K562 (cell line): ENCODE data around the gene NMBR. TPM values are rescaled to one million over a fixed set of nuclear protein-coding genes. Genes with fewer than 3 reads are reported as not detected.

Experiments
- ATAC-seq: fragments of 200-7000 bp; cut with Tn5 transposase; 3 replicates; pipeline ENCODE4 v1.9.1; 2020; ENCODE audit warnings: moderate library complexity
- BruUV-seq: library from RNA; stranded (reverse); fragments of 400-500 nt; replicated peaks from 2 replicates; lab custom pipeline; 2021; lab: Mats Ljungman, UMichigan
- CTCF ChIA-PET: fragments of 300-600 bp; formaldehyde crosslinking; extraction: SDS; loops from one replicate; lab custom pipeline; 2021; ENCODE audit warnings: low intra/inter-chr PET ratio; lab: Yijun Ruan, JAX
- POLR2A ChIA-PET: fragments of 300-600, 350-650 bp; sonication (Branson Sonifier 250); formaldehyde crosslinking; extraction: SDS; loops from one replicate; lab custom pipeline; 2021; ENCODE audit warnings: antibody characterized with exemption, inconsistent platforms; lab: Yijun Ruan, JAX
- DNase-seq, 4 experiments: peaks; one replicate each; pipeline versions ENCODE4 v3.0.0 to v3.0.0-alpha.2; 2011 to 2018; ENCODE audit warnings: low spot score in 3 of 4, mixed read lengths in 3 of 4; ENCODE audit errors: extremely low read depth in 1 of 4
- FAIRE-seq: peaks from 2 replicates; lab custom pipeline; 2011; peaks lifted over from hg19 to GRCh38; lab: Jason Lieb, UNC
- H2AFZ ChIP-seq: 2 replicates; pipeline ENCODE4 v1.6.0; 2011; ENCODE audit warnings: low read depth, low read length, control low read depth, inconsistent platforms
- H3K27ac ChIP-seq: fragments of 200-600 bp; 3 replicates; pipeline ENCODE4 v1.8.0; 2011; ENCODE audit warnings: low read depth, mild to moderate bottlenecking, control low read depth, inconsistent platforms, low read length, moderate library complexity, mixed read lengths; ENCODE audit errors: extremely low read depth
- H3K27me3 ChIP-seq, 2 experiments: fragments of 300-600 bp in 1 of 2; 2 replicates in 1 of 2; 3 replicates in 1 of 2; pipeline versions ENCODE4 v1.6.0 to v1.8.0; 2011; ENCODE audit warnings: inconsistent platforms in 2 of 2, low read length in 2 of 2, mild to moderate bottlenecking in 1 of 2, mixed read lengths in 1 of 2, moderate library complexity in 1 of 2; ENCODE audit not compliant: control insufficient read depth in 2 of 2, insufficient read depth in 2 of 2
- H3K36me3 ChIP-seq: fragments of 300-600 bp; 3 replicates; pipeline ENCODE4 v1.8.0; 2011; ENCODE audit warnings: mild to moderate bottlenecking, low read length, inconsistent platforms; ENCODE audit not compliant: control insufficient read depth, insufficient read depth
- H3K4me1 ChIP-seq, 2 experiments: fragments of 200-600 bp in 1 of 2; replicated peaks in 1 of 2; 2 replicates in 1 of 2; 3 replicates in 1 of 2; pipeline versions ENCODE4 v1.5.1 to v1.8.0; 2011; ENCODE audit warnings: inconsistent platforms in 2 of 2, low read length in 2 of 2, mild to moderate bottlenecking in 1 of 2, mixed read lengths in 1 of 2, moderate library complexity in 1 of 2; ENCODE audit not compliant: control insufficient read depth in 2 of 2, insufficient read depth in 2 of 2
- H3K4me2 ChIP-seq: 2 replicates; pipeline ENCODE4 v1.6.1; 2011; ENCODE audit warnings: low read length, control low read depth, inconsistent platforms, mixed read lengths; ENCODE audit not compliant: insufficient read depth
- H3K4me3 ChIP-seq: fragments of 200-600 bp; sonication (generic), shearing (Covaris generic); 2 replicates; pipeline ENCODE4 v1.5.1; 2016; ENCODE audit warnings: control low read depth, inconsistent platforms
- H3K79me2 ChIP-seq: fragments of 200-600 bp; 3 replicates; pipeline ENCODE4 v1.8.0; 2011; ENCODE audit warnings: low read length, inconsistent platforms; ENCODE audit not compliant: control insufficient read depth, insufficient read depth
- H3K9ac ChIP-seq, 2 experiments: 2 replicates each; pipeline versions ENCODE4 v1.6.0 to v1.6.1; 2011; ENCODE audit warnings: low read depth in 2 of 2, low read length in 2 of 2, control low read depth in 1 of 2, inconsistent platforms in 1 of 2, mild to moderate bottlenecking in 1 of 2, mixed read lengths in 1 of 2; ENCODE audit not compliant: insufficient read depth in 1 of 2
- H3K9me1 ChIP-seq: one replicate; pipeline ENCODE4 v1.6.0; 2011; ENCODE audit warnings: inconsistent platforms, mild to moderate bottlenecking, low read length, moderate library complexity; ENCODE audit not compliant: control insufficient read depth, insufficient read depth
- H3K9me3 ChIP-seq: replicated peaks from 2 replicates; pipeline ENCODE4 v1.5.1; 2011; ENCODE audit warnings: low read depth, low read length, inconsistent platforms; ENCODE audit not compliant: control insufficient read depth, insufficient read depth
- H4K20me1 ChIP-seq: replicated peaks from 2 replicates; pipeline ENCODE4 v1.6.1; 2011; ENCODE audit warnings: low read length, inconsistent platforms, mixed read lengths; ENCODE audit not compliant: control insufficient read depth, insufficient read depth
- ARID2 ChIP-seq: fragments of 450-650 bp; IDR thresholded peaks from 2 replicates; pipeline ENCODE4 v1.6.1; 2017; ENCODE audit warnings: antibody characterized with exemption, mild to moderate bottlenecking
- ATF1 ChIP-seq, 2 experiments: fragments of 450-650 bp in 1 of 2; IDR thresholded peaks; 2 replicates each; pipeline ENCODE4 v1.6.1; 2016; ENCODE audit warnings: missing compliant biosample characterization in 1 of 2, missing genetic modification characterization in 1 of 2
- CEBPG ChIP-seq, 3 experiments: fragments of 200-800 bp in 1 of 3; sonication (Bioruptor generic) in 1 of 3; sonication (generic) in 1 of 3; formaldehyde crosslinking in 1 of 3; IDR thresholded peaks in 2 of 3; conservative IDR thresholded peaks in 1 of 3; 2 replicates each; pipeline versions ENCODE4 v1.6.1 to v1.8.0; 2016 to 2022; ENCODE audit warnings: missing compliant biosample characterization in 2 of 3, missing genetic modification characterization in 2 of 3, mild to moderate bottlenecking in 1 of 3, missing genetic modification reagents in 1 of 3
- CHAMP1 ChIP-seq: fragments of 450-650 bp; IDR thresholded peaks from 2 replicates; pipeline ENCODE4 v1.6.1; 2016; ENCODE audit warnings: mild to moderate bottlenecking
- MEIS2 ChIP-seq: fragments of 450-650 bp; IDR thresholded peaks from 2 replicates; pipeline ENCODE4 v1.6.1; 2014; ENCODE audit warnings: mild to moderate bottlenecking; ENCODE audit not compliant: partially characterized antibody
- MNT ChIP-seq, 2 experiments: fragments of 450-650 bp; conservative IDR thresholded peaks; 2 replicates each; pipeline ENCODE4 v1.6.1; 2017; ENCODE audit warnings: mild to moderate bottlenecking in 2 of 2, moderate library complexity in 2 of 2
- MTA3 ChIP-seq: fragments of 450-650 bp; formaldehyde crosslinking; IDR thresholded peaks from 2 replicates; pipeline ENCODE4 v1.6.1; 2017; ENCODE audit warnings: mild to moderate bottlenecking, borderline replicate concordance
- RFX1 ChIP-seq: fragments of 450-650 bp; IDR thresholded peaks from 2 replicates; pipeline ENCODE4 v1.6.1; 2016; ENCODE audit warnings: mild to moderate bottlenecking, moderate library complexity
- SMARCE1 ChIP-seq: fragments of 450-650 bp; IDR thresholded peaks from 2 replicates; pipeline ENCODE4 v1.7.1; 2016; ENCODE audit warnings: mild to moderate bottlenecking
- SP1 ChIP-seq: sonication (generic); formaldehyde crosslinking; IDR thresholded peaks from 2 replicates; pipeline ENCODE4 v1.8.1; 2022; ENCODE audit warnings: mild to moderate bottlenecking, missing genetic modification reagents
- SUPT5H ChIP-seq: fragments of 450-650 bp; IDR thresholded peaks from 2 replicates; pipeline ENCODE4 v1.6.1; 2016
- TEAD4 ChIP-seq, 2 experiments: sonication (generic) in 1 of 2; formaldehyde crosslinking in 1 of 2; IDR thresholded peaks; 2 replicates each; pipeline versions ENCODE4 v1.6.1 to v1.8.0; 2012 to 2022; ENCODE audit warnings: borderline replicate concordance in 1 of 2, inconsistent platforms in 1 of 2, low read length in 1 of 2, mild to moderate bottlenecking in 1 of 2, missing genetic modification reagents in 1 of 2
- ZNF695 ChIP-seq: fragments of 450-650 bp; formaldehyde crosslinking; IDR thresholded peaks from 2 replicates; pipeline ENCODE4 v1.4.0; 2020; ENCODE audit warnings: mild to moderate bottlenecking, moderate library complexity
- WGBS: fragments of 100-300 bp; shearing (Covaris generic); methylation state at CpG from one replicate; pipeline ENCODE4 v1.1.6; 2016; ENCODE audit warnings: low coverage, mixed read lengths; ENCODE audit not compliant: insufficient coverage; ENCODE audit errors: missing lambda C conversion rate; 5-methylcytosine and 5-hydroxymethylcytosine counted together
- in situ Hi-C: fragments of 300-500 bp; cut with MboI; formaldehyde crosslinking; loops from 4 replicates; pipeline ENCODE4 v1.15.0; 2018; ENCODE audit warnings: inconsistent platforms, mixed read lengths
- intact Hi-C: fragments of 100-400 bp; cut with micrococcal nuclease; formaldehyde crosslinking; loops from 2 replicates; pipeline ENCODE4 v1.14.2; 2022
- polyA plus RNA-seq, 8 experiments: library from polyadenylated mRNA; depleted of rRNA in 4 of 8; stranded (reverse) in 5 of 8; unstranded in 3 of 8; fragments of >200 nt; fragmentation: Nextera tagmentation in 2 of 8; fragmentation: Illumina TruSeq in 1 of 8; extraction: Ambion mirVana in 2 of 8; extraction: Trizol in 1 of 8; gene quantifications; 2 replicates each; pipeline versions ENCODE4 v1.2.1 to v1.2.3, GENCODE V29; 2011 to 2014; ENCODE audit warnings: inconsistent platforms in 1 of 8, missing spikeins in 1 of 8
- total RNA-seq, 7 experiments: library from RNA; depleted of rRNA in 6 of 7; stranded (reverse); fragments of >200 nt in 6 of 7; fragmentation: Illumina TruSeq in 2 of 7; extraction: Trizol in 2 of 7; gene quantifications; 2 replicates each; pipeline versions ENCODE4 v1.2.1 to v1.2.3, GENCODE V29; 2011 to 2021; ENCODE audit warnings: low replicate concordance in 1 of 7
- TF ChIP-seq, protein P1 (sequence below), 2 experiments: IDR thresholded peaks in 1 of 2; conservative IDR thresholded peaks in 1 of 2; 2 replicates each; pipeline ENCODE4 v1.6.1; 2016; ENCODE audit warnings: low read depth in 2 of 2, mild to moderate bottlenecking in 1 of 2, missing compliant biosample characterization in 1 of 2, missing genetic modification characterization in 1 of 2, moderate library complexity in 1 of 2

The NMBR gene
- total and polyA plus RNA-seq, 9 of the 15 experiments (the other 6 are each of a cell fraction or from before 2014, with no cell fraction given): not detected

- FAIRE-seq: peak; percentile 95
- TF ChIP-seq SMARCE1 (no peak), ARID2 (0 out of 2 replicates have a peak, but pooled peaks have one; percentile 31), SUPT5H (no peak), MTA3 (no peak), TEAD4 (IDR thresholded peaks at IDR 0.05; ENCODE audit: low read length) (peak; percentile 81), TEAD4 (CRISPR knock-in tag; IDR thresholded peaks at IDR 0.05; ENCODE audit: borderline replicate concordance) (no peak), MNT (conservative IDR thresholded peaks at IDR 0.05) (peak in 1 of 2 experiments; percentile 52; a peak in 2 of 4 replicates), CHAMP1 (0 out of 2 replicates have a peak, but pooled peaks have one; percentile 46), ATF1 (CRISPR knock-in tag; IDR thresholded peaks at IDR 0.05) (no peak), ATF1 (tag; IDR thresholded peaks at IDR 0.05) (no peak), SP1 (no peak), MEIS2 (peak; percentile 94), RFX1 (no peak), CEBPG (CRISPR knock-in tag; IDR thresholded peaks at IDR 0.05) (no peak), CEBPG (tag; conservative IDR thresholded peaks at IDR 0.05 in 1 of 2, IDR thresholded peaks at IDR 0.05 in 1 of 2) (peak; percentile 28 to 65; a peak in 3 of 4 replicates), ZNF695 (no peak)
- TF ChIP-seq, protein P1, sequence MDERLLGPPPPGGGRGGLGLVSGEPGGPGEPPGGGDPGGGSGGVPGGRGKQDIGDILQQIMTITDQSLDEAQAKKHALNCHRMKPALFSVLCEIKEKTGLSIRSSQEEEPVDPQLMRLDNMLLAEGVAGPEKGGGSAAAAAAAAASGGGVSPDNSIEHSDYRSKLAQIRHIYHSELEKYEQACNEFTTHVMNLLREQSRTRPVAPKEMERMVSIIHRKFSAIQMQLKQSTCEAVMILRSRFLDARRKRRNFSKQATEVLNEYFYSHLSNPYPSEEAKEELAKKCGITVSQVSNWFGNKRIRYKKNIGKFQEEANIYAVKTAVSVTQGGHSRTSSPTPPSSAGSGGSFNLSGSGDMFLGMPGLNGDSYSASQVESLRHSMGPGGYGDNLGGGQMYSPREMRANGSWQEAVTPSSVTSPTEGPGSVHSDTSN (CRISPR knock-in tag; IDR thresholded peaks at IDR 0.05; ENCODE audit: low read depth): no peak
- TF ChIP-seq, protein P1 (tag; conservative IDR thresholded peaks at IDR 0.05; ENCODE audit: low read depth): peak; percentile 94
These were observed 34.4 kb downstream of the NMBR start for GRCh38 chr6:142112451-142113061.

More at GRCh38 chr6:142112451-142113061, 34.4 kb downstream of the NMBR start:
- BruUV-seq: no TSS peak
- H3K27ac ChIP-seq: no peak overlapping the region
- no peaks in the 10 kb centered on the region for H3K27me3 ChIP-seq
- H3K9ac ChIP-seq: no peak overlapping the region
- no peaks in the 10 kb centered on the region for H3K9me3 ChIP-seq
- no peaks in the 10 kb centered on the region for H3K4me1 ChIP-seq
- POLR2A ChIA-PET: no interaction called here
- no peak overlapping the region for H3K4me3 ChIP-seq
- H3K9me1 ChIP-seq: no peaks in the 10 kb centered on the region
- H2AFZ ChIP-seq: no peak overlapping the region
- CTCF ChIA-PET: interaction anchor here (0.6 to 1.5 kb wide), 4 partner anchors 123 to 622 kb away, joined by 3 to 9 read pairs (median 4); no protein-coding TSS in a partner anchor
- WGBS: 0% methylated on average over 4 of the region's 4 CpGs
- ATAC-seq: peak; percentile 65
- DNase-seq: peak; percentile 23 to 82 (median 49)
- H4K20me1 ChIP-seq: no peaks in the 10 kb centered on the region
- in situ Hi-C loops: loop anchor here (25.0 kb wide), 1 partner anchor 425 kb away; no protein-coding TSS in a partner anchor
- intact Hi-C loops: loop anchor here (1.0 to 5.0 kb wide), 3 partner anchors 123 to 550 kb away; no protein-coding TSS in a partner anchor
- no peaks in the 10 kb centered on the region for H3K79me2 ChIP-seq
- no peak overlapping the region for H3K4me2 ChIP-seq
- H3K36me3 ChIP-seq: no peaks in the 10 kb centered on the region
